GM08714 (cell line): ENCODE data around the gene CHST11.

ENCODE experiments used
- H3K4me3 ChIP-seq: fragments of 200-500 bp; sonication (Bioruptor generic); 2 replicates; pipeline ENCODE4 v1.5.1; 2014; ENCODE audit warnings: mild to moderate bottlenecking, low read length, inconsistent platforms
- ZNF274 ChIP-seq: IDR thresholded peaks from 2 replicates; pipeline ENCODE4 v1.6.1; 2012; ENCODE audit warnings: mild to moderate bottlenecking, low read depth, low read length

CHST11 gene

DNA sequence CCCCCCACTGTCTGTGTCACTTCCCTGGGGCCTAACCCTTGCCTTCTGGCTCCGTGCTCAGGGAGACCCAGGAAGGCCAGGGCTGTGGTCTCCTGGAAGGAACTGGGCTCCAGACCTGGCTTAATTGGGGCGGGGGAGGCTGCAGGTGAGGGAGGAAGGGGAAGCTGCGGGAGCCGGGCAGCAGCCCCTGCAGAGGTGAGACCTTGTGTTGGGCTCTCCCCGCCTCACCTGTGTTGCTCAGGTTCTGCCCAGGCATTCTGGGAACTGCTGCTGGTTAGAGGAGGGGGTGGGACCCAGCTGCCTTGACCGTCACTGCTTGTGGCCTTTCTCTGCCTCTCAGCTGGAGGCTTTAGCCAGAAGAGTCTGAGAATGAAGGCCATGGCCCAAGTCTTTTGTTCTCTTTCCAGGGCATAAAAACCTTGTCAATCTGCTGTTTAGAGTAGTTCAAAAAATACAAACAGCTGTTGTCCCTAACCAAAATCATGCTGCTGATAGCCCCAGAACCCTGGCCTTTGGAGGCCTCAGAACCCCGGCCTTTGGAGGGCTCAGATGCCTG is 247.6 kb downstream of the CHST11 start:
- no peak overlapping the region for H3K4me3 ChIP-seq
- TF ChIP-seq ZNF274 = no peak

DNA sequence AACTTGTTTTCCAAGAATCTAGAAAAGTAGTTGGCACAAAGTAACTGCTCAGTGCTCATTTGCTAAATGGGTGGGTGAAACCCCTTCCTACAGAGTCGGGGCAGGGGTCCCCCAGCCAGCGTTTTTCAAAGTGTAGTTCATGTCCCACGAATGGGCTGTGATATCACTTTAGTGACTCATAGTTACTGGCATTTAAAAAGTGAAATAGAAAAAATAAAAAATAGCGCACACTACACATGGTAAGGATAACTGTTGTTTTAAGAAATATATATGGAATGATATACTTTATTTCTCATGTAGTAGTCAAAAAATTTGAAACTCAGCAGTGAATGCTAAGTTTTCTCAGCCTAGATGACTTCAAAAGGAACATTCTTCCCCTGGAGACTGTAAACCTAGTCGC is 250.4 kb downstream of the CHST11 start:
- H3K4me3 ChIP-seq = no peak overlapping the region
- no peak for TF ChIP-seq ZNF274

DNA sequence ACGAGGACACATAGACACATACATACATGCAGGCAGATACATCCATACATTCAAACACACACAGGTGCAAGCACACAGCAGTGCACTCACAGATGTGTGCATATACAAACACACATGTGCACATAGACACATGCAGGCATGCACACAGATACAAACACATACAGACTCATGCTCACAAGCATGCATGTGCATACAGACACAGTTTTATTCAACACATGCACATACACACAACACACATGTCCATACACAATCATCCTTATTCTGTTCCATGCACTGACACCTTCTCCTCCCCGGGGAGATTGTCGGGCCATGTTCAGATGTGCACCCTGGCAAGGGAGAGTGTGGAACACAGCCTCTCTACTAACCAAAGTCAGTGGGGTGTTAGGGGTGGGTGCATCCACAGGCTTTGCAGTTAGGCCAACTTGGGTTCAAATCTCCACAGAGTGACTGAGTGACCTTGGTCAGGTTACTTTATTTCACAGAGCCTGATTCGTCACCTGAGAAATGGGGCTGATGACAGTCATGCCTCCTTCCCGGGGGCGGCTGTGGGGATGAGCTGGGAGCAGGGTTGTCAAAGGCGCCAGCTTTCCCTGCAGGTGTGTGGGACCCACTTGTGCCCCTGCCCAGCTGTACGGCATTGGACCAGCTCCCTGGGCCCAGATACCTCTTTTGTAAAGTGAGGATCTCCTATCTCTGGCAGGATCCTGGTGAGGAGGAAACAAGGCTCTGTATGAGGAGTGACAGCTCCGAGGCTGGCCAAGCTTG is 251.2 kb downstream of the CHST11 start:
- H3K4me3 ChIP-seq = no peak overlapping the region
- no peak for TF ChIP-seq ZNF274

DNA sequence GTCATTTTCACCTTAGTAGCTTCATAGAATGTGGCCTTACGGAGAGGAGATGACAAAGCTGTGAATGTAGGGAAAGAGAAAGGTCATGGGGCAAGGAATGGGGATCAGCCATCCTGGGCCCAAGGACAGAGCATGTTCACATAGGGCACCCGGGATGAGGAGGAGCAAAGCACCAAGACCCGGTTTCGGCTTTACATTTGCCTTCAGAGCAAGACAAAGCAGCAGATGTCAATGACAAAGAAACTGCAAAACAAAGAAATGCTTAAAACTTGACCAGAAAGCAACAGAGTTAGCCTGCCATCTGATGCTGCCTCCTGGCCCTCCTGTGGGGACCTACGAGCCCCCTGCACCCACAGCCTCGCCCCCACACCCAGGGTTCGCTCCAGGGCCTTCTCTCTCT is 252.1 kb downstream of the CHST11 start:
- no peak for TF ChIP-seq ZNF274

DNA sequence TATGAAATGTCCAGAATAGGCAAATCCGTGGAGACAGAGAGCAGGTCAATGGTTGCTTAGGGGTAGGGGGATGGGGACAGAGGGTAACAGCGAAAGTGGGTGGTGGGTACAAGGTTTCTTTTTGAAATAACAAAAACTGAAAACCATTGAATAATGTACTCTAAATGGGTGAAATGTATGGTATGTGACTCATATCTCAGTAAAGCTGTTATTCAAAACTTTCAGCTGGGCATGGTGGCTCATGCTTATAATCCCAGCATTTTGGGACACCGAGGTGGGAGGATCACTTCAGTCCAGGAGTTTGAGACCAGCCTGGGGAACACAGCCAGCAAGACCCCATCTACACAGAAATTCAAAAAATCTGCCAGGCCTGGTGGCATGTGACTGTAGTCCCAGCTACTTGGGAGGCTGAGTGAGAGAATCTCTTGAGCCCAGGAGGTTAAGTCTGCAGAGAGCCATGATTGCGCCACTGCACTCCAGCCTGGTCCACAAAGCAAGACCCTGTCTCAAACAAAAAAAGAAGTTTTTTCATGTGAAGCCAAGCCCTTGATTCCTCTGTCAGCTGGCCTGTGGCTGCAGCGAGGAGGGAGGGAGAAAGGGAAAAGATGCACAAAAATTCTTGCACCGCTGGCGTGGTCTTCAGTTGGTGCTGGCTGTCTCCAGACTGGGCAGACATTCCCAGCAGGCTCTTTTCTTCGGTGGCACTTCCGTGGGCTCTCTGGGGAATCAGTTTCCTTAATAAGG is 253.1 kb downstream of the CHST11 start:
- TF ChIP-seq ZNF274 = no peak
- no peak overlapping the region for H3K4me3 ChIP-seq

More for the DNA sequence above, 252.1 kb downstream of the CHST11 start:
- H3K4me3 ChIP-seq = no peak overlapping the region

DNA sequence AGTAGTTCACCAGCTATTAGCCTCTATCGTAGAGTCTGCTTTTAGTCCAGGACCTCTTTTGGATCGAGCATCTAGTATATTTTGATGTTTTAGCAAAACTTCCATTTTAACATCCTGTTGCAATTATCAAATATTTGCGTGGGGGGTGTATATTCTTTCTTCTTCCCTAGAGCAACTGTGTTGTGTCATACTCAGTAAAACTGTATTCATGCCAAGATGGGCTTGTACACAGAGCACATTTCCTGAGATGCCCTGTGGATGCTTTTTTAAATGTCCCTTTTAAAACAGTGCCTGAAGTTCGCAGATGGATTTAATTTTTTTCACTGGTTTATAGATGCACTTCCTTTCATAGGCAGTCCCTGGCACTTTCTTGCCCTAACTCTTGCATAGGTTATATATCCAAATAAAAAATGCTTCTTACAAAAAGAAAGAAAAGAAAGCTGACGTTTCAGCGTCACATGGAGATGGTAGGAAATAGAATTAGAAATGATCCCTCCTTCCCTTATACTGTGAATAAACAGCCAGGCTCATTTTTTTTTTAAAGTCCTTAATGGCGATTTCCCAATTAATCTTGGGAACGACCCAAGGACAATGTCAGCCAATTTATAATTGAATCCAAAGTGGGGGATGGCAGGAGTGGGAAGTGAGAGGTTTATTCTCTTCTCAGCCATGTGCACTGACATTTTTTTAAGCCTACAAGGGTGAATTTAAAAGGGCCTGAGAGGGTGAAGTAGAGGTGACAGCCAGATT is 254.4 kb downstream of the CHST11 start:
- TF ChIP-seq ZNF274 = no peak
- H3K4me3 ChIP-seq = no peak overlapping the region

DNA sequence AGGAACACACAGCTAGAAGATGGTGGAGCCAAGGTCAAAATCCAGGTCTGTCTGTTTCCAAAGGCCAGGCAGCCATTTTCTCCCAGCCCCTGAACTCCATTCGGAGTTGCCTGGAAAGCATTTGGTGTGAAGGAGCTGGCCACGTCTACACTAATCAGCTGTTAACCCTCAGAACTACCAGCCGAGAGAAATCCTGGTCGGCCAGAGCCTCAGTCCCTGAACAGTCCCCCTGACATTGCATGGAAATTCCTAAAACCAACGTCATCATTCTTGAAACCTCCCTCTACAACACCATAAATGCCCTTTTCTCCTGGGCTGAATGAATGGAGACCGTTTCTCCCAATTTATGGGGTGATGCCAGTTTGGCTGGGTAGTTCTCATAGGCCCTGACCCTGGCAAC is 255.7 kb downstream of the CHST11 start:
- no peak overlapping the region for H3K4me3 ChIP-seq
- no peak for TF ChIP-seq ZNF274

DNA sequence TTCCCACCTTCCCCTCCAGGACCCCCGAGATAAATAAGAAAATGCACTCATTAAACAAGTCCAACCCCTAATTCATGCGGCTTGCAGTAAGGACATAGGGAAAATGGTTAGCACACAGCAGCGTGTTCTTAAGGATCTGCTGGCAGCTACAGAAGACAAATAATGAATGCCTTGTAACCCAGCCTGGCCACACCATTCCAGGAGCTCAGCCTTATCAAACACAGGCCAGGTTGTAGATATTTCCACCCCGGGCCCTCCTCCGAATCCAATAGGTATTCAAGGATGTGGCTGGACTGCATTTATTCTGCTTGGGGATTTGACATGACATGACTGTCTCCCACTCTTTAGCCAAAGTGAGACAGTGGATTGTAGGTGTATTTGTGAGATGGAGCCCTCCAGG is 256.2 kb downstream of the CHST11 start:
- TF ChIP-seq ZNF274 = no peak
- H3K4me3 ChIP-seq = no peak overlapping the region

DNA sequence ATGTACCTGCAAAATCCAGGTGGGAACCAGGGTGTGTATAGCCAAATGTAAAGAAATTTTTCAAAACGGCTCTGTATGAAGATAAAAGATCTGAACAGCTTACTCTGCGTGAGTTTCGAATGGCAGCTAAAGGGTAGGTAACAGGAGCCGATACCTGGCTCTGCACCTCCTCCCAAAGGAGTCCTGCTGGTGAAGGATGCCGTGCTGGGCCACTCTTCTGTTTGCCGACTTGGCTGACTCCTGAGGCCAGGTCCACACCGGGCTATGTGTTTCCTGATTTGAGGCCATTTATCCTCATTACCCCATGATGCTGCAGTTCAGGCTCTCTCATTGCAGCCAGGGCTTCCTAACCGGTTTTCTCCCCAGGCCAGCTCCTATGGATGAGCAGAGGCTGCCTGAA is 256.7 kb downstream of the CHST11 start:
- H3K4me3 ChIP-seq = no peak overlapping the region
- TF ChIP-seq ZNF274 = no peak

DNA sequence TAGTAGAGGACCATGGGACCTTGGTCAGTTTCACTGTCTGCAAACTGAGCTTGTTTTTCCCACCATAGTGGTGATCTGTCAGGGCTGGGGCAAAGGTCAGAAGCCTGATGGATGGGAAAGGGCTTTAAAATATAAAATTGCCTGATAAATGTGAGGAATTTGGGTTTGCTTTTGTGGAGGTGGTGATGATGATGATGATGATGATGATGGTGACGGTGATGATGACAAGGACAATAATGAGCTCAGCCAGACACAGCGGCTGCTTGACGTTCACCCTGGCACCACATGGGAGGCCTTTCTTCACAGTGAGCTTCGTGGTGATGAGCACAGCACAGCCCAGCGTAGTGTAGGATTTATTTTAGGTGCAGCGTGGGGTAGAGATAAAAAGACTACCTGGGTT is 257.6 kb downstream of the CHST11 start:
- no peak for TF ChIP-seq ZNF274
- H3K4me3 ChIP-seq = no peak overlapping the region

DNA sequence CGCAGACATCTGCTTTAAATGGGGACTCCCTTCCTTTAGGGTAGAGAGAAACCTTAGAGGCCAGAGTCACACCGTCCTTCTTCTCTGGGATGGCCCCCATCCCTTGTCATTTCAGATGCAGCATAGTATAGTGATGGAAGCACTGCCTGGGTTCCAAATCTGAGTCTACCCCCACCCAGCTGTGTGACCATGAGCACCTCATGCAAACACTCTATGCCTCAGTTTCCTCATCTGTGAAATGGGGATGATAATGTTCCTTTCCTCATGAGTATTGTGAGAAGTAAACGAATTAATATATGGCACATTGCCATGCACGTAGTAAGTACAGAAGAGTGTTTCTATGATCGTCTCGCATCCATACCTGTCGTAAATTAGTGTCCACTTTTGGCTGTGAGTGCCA is 259.4 kb downstream of the CHST11 start:
- H3K4me3 ChIP-seq = no peak overlapping the region
- no peak for TF ChIP-seq ZNF274

DNA sequence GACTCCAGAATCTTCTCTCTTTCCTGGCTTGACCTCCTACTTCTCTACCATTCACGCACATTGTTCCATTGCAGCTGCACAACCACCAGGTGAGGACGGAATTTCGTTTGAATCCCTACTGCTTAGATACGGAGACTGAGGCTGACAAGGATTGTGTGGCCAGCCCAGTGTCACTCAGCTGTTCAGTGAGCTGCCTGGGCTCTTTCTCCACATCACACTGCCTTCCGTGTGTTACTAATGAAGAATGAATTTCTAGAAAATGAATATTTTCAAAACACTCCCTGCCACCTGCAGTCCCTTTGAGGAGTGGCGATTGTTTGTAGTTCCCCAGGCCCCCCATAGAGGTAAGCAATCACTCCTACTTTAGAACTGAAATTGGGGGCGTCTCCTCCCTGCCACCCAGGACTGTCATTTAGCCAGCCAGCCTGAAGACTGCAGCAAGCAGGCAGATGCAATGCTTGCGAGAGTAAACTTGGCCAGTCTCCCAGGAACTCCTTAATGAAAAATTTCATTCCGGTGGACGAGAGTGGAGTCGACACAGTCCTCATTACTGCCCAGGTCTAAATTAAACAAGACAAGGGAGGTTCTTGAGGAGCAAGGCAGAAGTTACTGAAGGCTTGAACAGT is 261.7 kb downstream of the CHST11 start:
- H3K4me3 ChIP-seq = no peak overlapping the region
- TF ChIP-seq ZNF274 = no peak

DNA sequence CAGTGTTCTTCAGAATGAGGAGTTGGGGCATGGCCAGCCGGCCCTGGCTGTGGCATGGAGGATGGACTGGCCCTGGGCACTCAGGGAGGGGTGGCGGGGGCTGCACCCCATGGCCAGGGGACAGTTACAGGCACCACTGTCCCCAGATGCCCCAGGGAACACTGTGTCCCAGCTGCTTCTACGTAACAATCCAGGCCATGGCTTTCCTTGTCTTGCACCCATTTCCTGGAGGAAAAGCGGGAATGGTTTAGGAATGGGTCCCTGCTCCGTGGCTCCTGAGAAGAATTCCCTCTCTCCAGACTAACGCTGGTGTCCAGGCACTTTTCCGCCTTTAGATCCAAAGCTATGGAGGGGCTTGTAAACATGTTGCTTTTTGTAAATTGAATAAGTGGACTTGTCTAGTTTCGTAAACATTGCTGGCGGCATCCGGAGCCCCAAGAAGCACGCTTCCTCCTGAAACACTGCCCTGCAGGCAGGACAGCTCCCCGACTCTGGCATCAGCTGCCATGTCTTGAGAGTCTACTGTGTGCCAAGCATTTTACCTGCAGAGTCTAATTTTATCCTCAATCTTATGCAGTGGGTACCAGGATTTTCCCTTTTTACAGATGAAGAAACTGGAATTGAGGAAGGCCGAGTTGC is 263.1 kb downstream of the CHST11 start:
- peak overlapping the region; percentile 49; the same call in 1 of the 2 replicates for H3K4me3 ChIP-seq
- no peak for TF ChIP-seq ZNF274
